ENCODE results near the gene DPP6.
"Not testable (repeated sequence)": the region's sequence is repeated elsewhere in the genome, so short reads cannot be mapped to it uniquely, and the experiment has no call there.

DNA sequence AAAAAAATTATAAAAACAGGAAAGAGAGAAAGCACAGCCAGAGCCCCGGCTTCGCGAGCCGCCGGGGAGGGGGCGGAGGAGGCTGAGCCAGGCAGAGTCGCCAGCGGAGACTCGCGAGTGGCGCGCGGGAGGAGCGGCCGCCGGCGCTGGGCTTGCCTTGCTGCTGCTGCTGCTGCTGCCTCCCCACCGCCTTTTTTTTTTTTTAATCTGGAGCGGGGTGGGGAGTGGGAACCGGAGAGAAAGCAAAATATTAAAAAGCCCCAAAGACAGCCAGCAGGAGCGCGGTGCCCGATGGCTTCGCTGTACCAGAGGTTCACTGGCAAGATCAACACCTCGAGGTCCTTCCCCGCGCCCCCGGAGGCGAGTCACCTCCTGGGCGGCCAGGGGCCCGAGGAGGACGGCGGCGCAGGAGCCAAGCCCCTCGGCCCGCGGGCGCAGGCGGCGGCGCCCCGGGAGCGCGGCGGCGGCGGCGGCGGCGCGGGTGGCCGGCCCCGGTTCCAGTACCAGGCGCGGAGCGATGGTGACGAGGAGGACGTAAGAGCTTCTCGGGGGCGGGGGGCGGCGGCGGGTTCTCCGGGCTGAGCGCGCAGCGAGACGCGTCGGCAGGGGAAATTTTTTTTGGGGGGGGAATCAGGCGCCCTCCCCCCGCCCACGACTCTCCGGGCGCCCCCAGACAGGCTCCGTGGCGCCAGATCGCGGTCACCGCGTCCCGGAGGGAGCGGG, 493 bp downstream of the DPP6 start:
- TF ChIP-seq, protein P1, sequence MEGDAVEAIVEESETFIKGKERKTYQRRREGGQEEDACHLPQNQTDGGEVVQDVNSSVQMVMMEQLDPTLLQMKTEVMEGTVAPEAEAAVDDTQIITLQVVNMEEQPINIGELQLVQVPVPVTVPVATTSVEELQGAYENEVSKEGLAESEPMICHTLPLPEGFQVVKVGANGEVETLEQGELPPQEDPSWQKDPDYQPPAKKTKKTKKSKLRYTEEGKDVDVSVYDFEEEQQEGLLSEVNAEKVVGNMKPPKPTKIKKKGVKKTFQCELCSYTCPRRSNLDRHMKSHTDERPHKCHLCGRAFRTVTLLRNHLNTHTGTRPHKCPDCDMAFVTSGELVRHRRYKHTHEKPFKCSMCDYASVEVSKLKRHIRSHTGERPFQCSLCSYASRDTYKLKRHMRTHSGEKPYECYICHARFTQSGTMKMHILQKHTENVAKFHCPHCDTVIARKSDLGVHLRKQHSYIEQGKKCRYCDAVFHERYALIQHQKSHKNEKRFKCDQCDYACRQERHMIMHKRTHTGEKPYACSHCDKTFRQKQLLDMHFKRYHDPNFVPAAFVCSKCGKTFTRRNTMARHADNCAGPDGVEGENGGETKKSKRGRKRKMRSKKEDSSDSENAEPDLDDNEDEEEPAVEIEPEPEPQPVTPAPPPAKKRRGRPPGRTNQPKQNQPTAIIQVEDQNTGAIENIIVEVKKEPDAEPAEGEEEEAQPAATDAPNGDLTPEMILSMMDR (IDR thresholded peaks at IDR 0.05): not testable (repeated sequence)
- TF ChIP-seq POLR2A, EP300 (IDR thresholded peaks at IDR 0.05): not testable (repeated sequence)

All from tibial nerve (tissue), 4 donors.